GM21526 (cell line): ENCODE measurements around the gene TMPRSS2.

Experiments
- ATAC-seq: cut with Tn5 transposase; IDR thresholded peaks from one replicate; pipeline ENCODE4 v1.9.1; 2021; ENCODE audit warnings: moderate library complexity; ENCODE audit not compliant: unreplicated experiment, low FRiP score

The TMPRSS2 gene

DNA sequence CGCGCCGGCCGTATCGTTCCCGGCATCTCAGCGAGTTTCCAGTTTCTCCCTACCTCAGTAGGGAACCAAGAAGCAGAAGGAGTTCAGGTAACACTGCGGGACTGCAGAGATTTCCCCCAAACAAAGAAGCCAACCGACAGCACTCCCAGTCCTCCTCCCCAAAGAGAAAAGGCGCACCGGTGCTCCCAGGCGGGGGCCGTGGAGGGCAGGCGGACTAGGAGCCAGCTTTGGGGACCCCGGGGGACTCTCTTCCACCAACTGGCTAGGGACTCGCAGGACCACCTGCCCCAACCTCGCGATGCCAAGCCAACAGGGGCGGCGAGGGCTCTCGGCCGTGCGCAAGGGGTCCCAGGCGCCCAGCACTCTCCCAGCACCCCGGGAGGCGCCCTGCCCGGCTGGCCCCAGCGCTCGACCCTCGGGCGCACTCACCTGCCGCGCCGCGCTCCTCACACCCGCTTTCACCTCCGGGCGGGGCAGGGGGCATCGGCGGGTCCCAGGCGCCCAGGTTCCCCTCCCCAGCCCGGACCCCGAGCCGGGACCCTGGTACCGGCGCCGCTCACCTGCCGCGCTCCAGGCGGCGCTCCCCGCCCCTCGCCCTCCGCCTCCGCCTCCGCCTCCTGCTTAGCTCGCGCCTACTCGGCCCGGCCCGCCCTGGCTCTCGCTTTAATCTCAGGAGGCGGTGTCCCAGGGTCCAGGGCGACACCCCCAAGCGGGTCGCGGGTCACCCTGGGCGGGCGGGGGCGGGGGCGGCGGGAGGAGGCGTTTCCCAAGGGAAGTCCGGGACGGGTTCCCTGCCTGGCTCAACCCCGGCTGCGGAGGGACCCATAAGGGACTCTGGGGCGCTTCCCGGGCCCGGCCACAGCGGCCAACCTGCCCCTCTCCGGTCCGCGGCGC is at the start of gene TMPRSS2:
Gene TMPRSS2 (minus strand): TSS at position 638 of the 894 bp plus-strand sequence. CDS start 10,025 bp downstream, outside the sequence.
- no peak for ATAC-seq

GRCh38 chr21:41555057-41555456 is 47.1 kb upstream of the TMPRSS2 start:
- ATAC-seq, result no peak

DNA sequence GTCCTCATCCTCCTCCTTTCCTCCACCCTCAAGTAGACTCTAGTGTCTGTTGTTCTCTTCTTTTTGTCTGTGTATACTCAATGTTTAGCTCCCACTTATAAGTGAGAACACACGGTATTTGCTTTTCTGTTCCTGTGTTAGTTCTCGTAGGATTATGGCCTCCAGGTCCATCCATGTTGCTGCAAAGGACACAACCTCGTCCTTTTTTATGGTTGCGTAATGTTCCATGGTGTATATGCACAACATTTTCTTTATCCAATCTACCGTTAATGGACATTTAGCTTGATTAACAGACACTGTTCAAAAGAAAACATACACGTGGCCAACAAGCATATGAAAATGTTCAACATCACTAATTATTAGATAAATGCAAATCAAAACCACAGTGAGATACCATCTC is 44.3 kb upstream of the TMPRSS2 start:
- no peak for ATAC-seq

GRCh38 chr21:41548781-41549180 is 40.8 kb upstream of the TMPRSS2 start:
- ATAC-seq, result no peak

DNA sequence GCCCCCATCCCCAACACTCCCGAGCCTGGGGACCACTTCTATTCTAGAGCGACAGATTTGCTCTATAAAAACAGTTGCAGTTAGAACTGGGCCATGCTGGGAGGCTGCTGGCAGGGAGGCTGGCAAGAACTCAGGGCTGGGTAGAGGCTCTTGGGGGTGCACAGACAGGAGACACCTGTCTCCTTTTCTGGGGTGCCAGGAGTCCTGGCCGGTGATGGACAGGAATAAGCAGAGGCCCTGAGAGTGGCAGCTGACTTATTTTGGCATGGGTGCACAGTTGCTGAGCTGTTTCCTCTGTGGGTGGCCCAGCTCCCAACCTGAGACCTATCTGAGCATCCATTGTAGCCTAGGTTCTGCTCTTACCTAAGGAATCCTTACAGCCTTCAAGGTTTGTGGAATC is 39.2 kb upstream of the TMPRSS2 start:
- no peak for ATAC-seq

GRCh38 chr21:41545500-41546359 is 37.8 kb upstream of the TMPRSS2 start:
- no peak for ATAC-seq

GRCh38 chr21:41542727-41543126 is 34.8 kb upstream of the TMPRSS2 start:
- no peak for ATAC-seq

DNA sequence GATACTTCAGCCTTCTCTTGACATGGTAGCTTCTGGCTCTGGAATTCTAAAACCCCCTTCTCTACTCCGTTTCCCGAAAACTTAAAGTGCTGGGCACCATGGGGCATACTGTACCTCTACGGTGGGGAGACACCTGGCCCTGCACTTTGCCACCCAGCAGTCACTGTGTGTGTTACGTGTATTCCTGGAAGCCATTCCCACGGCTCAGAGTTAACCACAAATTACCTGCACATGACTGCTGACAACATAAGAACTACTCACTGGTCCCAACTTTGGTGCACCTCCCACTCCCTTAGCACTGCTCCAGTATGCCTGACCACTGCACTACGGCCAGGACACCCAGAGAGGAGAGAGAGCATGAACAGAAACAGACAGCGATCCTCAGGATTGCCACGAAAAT is 29.4 kb upstream of the TMPRSS2 start:
- ATAC-seq, result no peak

DNA sequence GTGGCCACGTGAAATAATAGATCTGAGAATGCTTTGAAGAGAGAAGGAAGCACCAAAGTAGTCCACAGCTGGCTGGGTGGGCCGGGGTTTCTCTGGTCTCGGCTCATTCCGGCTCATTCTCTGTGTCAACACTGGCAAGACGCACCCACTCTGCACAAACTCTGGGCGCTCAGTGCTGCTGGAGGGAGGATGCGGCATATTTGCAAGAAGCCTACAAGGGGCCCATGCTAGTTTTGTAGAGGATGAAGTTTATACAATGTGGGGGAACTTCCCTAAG is 28.8 kb upstream of the TMPRSS2 start:
- no peak for ATAC-seq

DNA sequence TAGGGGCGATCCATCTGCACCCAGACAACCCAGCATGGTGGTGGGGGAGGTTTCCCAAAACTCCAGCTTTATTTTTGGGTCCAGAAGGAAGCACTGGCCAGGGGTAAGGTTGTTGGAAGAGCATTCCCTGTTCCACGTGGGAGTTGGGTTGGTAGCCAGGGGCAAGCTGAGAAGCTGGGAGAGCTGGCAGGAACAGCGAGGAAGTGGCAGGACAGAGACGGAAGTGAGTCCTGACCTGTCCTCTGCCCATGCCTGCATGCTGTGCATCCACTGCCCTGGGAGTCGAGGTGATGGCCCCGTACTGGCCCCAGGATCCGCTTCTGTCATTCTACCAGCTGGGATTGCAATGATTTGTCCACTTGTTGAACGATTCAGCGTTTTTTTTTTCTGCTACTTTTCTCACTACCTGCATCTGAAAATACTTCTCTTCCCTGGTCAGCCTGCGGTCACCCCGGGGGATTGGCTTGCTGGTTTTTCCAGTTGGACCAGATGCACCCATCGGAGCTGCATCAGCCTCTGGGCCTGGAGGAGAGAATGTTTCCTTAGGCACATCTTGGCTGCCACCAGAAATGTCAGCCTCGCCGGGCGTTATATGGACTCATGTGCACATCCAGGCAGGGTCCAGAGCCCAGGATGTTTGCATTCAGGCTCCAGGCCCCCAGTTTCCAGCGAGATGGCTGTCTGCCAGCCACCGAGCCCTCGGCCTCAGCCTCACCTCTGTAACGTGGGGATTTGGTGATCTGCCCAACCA is 28.3 kb upstream of the TMPRSS2 start:
- no peak for ATAC-seq

DNA sequence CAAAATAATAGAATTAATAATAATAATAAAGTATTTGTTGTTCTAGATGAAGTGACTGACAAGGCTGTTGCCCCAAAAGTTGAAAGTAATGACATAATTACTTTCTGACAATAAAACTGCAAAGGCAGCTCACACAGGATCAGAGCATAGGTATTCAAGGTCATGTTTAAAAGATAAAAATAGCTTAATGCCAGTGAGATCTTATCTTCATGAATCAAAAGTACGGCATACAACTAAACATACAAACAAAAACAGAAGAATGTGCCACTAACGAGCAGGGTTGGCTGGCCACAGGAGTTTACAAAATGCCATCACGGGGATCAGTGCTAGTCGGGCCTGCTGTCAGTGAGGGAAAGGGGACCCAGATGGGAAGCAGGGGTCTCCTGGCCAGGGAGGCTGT is 22.4 kb upstream of the TMPRSS2 start:
- no peak for ATAC-seq

DNA sequence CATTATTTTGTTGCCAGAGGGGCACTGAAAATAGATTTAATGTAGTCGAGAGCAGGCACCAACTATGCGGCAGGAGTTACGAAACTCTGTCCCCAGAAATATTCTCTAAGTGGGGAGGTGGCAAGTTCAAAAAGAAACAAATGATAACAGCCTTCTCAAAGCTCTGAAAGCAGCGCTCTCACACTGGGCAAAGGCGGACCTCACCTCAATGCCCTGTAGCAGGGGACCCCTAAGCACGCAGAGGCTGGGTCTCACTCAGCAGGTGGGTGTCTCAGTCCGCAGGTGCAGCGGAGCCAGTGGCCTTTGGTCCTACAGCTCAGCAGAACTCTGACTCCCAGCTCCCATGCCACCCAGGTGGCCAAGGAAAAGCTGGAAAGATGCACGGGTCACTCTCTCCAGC is 21.8 kb upstream of the TMPRSS2 start:
- no peak for ATAC-seq

GRCh38 chr21:41526478-41527087 is 18.6 kb upstream of the TMPRSS2 start:
- no peak for ATAC-seq

DNA sequence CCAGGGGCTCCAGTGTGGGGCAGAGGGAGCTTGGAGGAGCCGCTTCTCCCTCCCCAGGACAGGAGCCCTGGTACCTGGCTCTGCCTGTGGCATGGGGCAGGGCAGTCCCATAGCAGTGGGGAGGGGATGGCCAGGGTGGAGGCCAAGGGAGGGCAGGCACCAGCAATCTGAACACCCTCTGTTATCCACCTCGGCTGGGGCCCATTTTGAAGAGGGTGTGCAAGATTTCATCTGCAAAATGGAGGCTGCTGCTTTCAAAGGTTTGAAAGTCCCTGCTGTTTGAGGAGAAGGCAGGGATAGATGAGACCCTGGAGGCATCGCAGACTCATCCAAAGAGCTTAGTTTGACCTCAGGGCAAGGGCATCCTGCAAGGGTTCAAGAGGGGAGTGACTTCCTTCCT is 15.2 kb upstream of the TMPRSS2 start:
- no peak for ATAC-seq

- no peak for ATAC-seq
These were observed 13.6 kb upstream of the TMPRSS2 start for GRCh38 chr21:41521489-41522027.

DNA sequence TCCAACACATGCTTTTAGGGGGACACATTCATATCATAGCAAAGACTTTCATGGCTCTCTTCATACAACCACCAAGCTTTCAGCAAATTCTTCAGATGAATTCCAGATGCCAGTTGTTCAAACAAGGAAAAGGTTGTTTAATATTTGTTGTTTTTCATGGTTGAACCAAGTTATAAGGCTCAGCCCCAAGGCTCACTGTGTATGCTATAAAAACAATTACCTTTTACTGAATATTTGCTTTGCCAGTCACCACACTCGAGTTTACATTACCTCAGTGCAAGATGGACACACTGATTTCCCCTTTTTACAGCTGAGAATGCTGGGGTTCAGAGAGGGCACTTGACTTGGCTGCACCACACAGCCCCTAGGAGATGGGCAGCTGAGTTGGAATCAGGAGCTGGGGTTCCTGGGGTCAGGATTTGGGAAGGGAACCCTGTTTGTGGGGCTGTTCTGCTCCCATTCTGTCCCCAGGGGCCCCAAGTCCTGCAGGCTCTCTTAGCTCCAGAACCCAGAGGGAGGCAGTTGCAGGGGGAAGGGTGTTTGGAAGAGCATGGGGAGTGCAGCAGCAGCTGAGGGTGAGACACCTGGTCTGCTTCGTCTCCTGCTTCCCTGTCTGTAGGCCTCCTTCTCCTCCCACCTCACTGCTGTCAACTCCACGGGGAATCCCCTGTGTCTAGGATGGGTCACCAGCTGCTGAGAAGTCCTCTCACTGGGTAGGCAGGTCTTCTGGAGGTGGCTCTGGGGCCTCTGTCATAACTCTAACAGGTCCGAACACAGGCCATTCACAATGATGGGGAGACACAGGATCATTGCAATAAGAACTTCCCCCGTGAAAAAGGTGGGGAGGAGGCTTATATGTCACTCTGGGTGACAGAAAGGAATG is 12.8 kb upstream of the TMPRSS2 start:
- ATAC-seq, result no peak

- ATAC-seq, result no peak
These were observed 12.0 kb upstream of the TMPRSS2 start for GRCh38 chr21:41519806-41520559.

- no peak for ATAC-seq
These were observed 10.8 kb upstream of the TMPRSS2 start for GRCh38 chr21:41518757-41519156.

GRCh38 chr21:41511858-41512257 is 3.9 kb upstream of the TMPRSS2 start:
- ATAC-seq, result no peak
